Naive thymus-derived CD4-positive, alpha-beta T cell (primary cell): ENCODE data around the gene FAM117B. TPM values are rescaled to one million over a fixed set of nuclear protein-coding genes. Genes with fewer than 3 reads are reported as not detected.
A peak's percentile ranks its signal among the peaks of the same experiment; 100 is the strongest.

Experiments used
- ATAC-seq: fragments of 150-1000 bp; cut with Tn5 transposase; 2 replicates; pipeline ENCODE4 v1.10.0; 2021; ENCODE audit warnings: mild to moderate bottlenecking, moderate library complexity
- CTCF ChIA-PET: fragments of 350-600 bp; sonication (Branson Sonifier 250); formaldehyde crosslinking; loops from one replicate; lab custom pipeline; 2021; ENCODE audit warnings: antibody characterized with exemption; lab: Charles Lee
- POLR2A ChIA-PET: fragments of 350-600 bp; sonication (Branson Sonifier 250); formaldehyde crosslinking; loops from one replicate; lab custom pipeline; 2021; ENCODE audit warnings: antibody characterized with exemption, inconsistent platforms; lab: Charles Lee
- DNase-seq, 9 donors: peaks; one replicate each; pipeline versions ENCODE4 v3.0.0 to v3.0.0-alpha.2; 2020 to 2022; ENCODE audit warnings: mixed read lengths in 1 of 9
- H3K27ac ChIP-seq: one replicate; pipeline ENCODE4 v1.7.0; 2013; ENCODE audit warnings: mild to moderate bottlenecking, low read depth, low read length, moderate library complexity
- H3K27me3 ChIP-seq, 2 donors: one replicate each; pipeline ENCODE4 v1.7.0; 2013; ENCODE audit warnings: low read length in 2 of 2, mild to moderate bottlenecking in 2 of 2, moderate library complexity in 2 of 2; ENCODE audit not compliant: control insufficient read depth in 2 of 2, insufficient read depth in 2 of 2
- H3K36me3 ChIP-seq, 3 experiments: 1 replicate in 2 of 3; 2 replicates in 1 of 3; pipeline ENCODE4 v1.7.0; 2013; ENCODE audit warnings: low read length in 3 of 3, mild to moderate bottlenecking in 3 of 3, moderate library complexity in 1 of 3; ENCODE audit not compliant: insufficient read depth in 3 of 3, control insufficient read depth in 2 of 3
- H3K4me1 ChIP-seq, 2 donors: one replicate each; pipeline ENCODE4 v1.7.0; 2013; ENCODE audit warnings: low read length in 2 of 2, mild to moderate bottlenecking in 2 of 2, moderate library complexity in 1 of 2; ENCODE audit not compliant: control insufficient read depth in 2 of 2, insufficient read depth in 2 of 2
- H3K4me3 ChIP-seq: 2 replicates; pipeline ENCODE4 v1.7.0; 2013; ENCODE audit warnings: mild to moderate bottlenecking, low read length
- H3K9me3 ChIP-seq, 3 experiments: 1 replicate in 2 of 3; 2 replicates in 1 of 3; pipeline ENCODE4 v1.7.0; 2013; ENCODE audit warnings: low read length in 3 of 3; ENCODE audit not compliant: control insufficient read depth in 2 of 3
- H3K27ac Mint-ChIP-seq, 9 donors: one replicate each; pipeline ENCODE4 v1.8.0; 2020 to 2022; ENCODE audit warnings: mixed read lengths in 9 of 9, mild to moderate bottlenecking in 8 of 9, moderate library complexity in 5 of 9, inconsistent platforms in 2 of 9
- H3K27me3 Mint-ChIP-seq, 5 donors: one replicate each; pipeline ENCODE4 v1.8.0; 2021 to 2022; ENCODE audit warnings: mixed read lengths in 5 of 5, mild to moderate bottlenecking in 1 of 5
- H3K36me3 Mint-ChIP-seq, 5 donors: one replicate each; pipeline ENCODE4 v1.8.0; 2020 to 2022; ENCODE audit warnings: mixed read lengths in 5 of 5, mild to moderate bottlenecking in 3 of 5, inconsistent platforms in 1 of 5
- H3K4me1 Mint-ChIP-seq, 7 donors: one replicate each; pipeline ENCODE4 v1.8.0; 2020 to 2022; ENCODE audit warnings: mixed read lengths in 7 of 7, mild to moderate bottlenecking in 3 of 7, inconsistent platforms in 1 of 7
- H3K4me3 Mint-ChIP-seq, 10 donors: one replicate each; pipeline ENCODE4 v1.8.0; 2020 to 2022; ENCODE audit warnings: mild to moderate bottlenecking in 10 of 10, mixed read lengths in 10 of 10, moderate library complexity in 6 of 10, inconsistent platforms in 2 of 10
- H3K9me3 Mint-ChIP-seq, 11 donors: one replicate each; pipeline ENCODE4 v1.8.0; 2020 to 2022; ENCODE audit warnings: mixed read lengths in 11 of 11, mild to moderate bottlenecking in 4 of 11, inconsistent platforms in 1 of 11, moderate library complexity in 1 of 11
- intact Hi-C, 2 donors: fragments of 100-400 bp; cut with micrococcal nuclease; formaldehyde crosslinking; loops; one replicate each; pipeline ENCODE4 v1.15.1; 2023
- polyA plus RNA-seq, 2 donors: library from polyadenylated mRNA; unstranded; fragments of 300-500 nt; fragmentation: Illumina TruSeq; gene quantifications; one replicate each; pipeline ENCODE4 v1.2.3, GENCODE V29; 2021
- total RNA-seq, 6 experiments: library from RNA in 5 of 6; stranded (reverse) in 5 of 6; gene quantifications; 1 replicate in 5 of 6; 2 replicates in 1 of 6; pipeline ENCODE4 v1.2.3 and lab custom pipeline; 2021 to 2026

The FAM117B gene
- total and polyA plus RNA-seq, 7 experiments from 2014 or later: 12.8 to 57.9 (median 46.5) TPM

DNA sequence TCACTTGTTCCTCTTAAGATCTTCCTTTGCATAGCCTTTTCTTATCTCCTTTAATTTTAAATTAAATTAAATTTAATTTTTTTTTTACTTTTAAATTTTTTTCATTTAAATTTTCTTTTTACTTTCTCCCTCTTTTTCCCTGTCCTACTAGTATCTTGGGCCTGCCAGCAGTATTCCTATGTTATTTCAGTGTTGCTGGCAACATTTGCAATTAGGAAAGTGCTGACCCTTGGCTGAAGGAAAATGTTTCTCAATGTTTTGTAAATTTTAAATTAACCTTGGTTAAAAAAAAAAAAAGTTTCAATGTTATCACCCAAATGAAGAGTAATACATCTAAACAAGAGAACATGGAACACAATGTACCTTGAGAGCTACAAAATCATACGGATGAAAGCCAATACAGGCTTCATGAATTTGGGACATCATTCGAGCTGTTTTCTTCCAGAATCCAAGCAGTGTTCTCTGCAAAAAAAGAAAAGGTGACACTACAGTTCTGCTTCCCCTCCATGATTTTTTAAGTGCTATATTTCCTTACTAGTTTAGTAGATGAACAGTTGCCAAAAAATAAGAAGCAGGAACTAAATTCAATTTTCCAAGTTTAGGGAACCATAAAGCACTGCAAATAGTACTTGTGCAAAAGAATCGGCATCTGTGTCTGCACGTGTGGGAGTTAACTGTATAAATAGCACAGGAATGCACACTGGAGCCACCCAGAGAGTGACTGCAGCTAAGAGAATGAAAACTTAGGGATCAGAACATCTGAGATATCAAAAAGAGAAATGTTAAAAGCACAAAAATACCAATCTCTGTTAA lies 181.0 kb downstream of the FAM117B start:
- intact Hi-C loops: no loop called here
- CTCF ChIA-PET: interaction anchor here (1.6 kb wide), 1 partner anchor 227 kb away, joined by 4 read pairs; no protein-coding TSS in a partner anchor
- H3K27ac Mint-ChIP-seq: no peak overlapping the region

GRCh38 chr2:202817771-202818170 lies 183.0 kb downstream of the FAM117B start:
- no peak overlapping the region for H3K4me3 ChIP-seq
- H3K9me3 ChIP-seq: peaks cover 0 to 4% (median 0%) of the 10 kb centered on the region in 3 experiments
- Mint-ChIP-seq H3K9me3 (peaks cover 0 to 15% (median 6%) of the 10 kb centered on the region in 11 donors), H3K4me1 (peaks cover 0 to 1% (median 0%) of the 10 kb centered on the region in 7 donors), H3K27ac (no peak overlapping the region), H3K36me3 (peaks cover 5 to 18% (median 14%) of the 10 kb centered on the region in 5 donors), H3K27me3 (no peaks in the 10 kb centered on the region), H3K4me3 (no peak overlapping the region)
- no peaks in the 10 kb centered on the region for H3K27me3 ChIP-seq
- H3K36me3 ChIP-seq: no peaks in the 10 kb centered on the region
- ChIA-PET POLR2A (no interaction called here), CTCF (no interaction called here)
- DNase-seq: no peak
- H3K27ac ChIP-seq: no peak overlapping the region
- intact Hi-C loops: no loop called here
- H3K4me1 ChIP-seq: no peaks in the 10 kb centered on the region
- no peak for ATAC-seq

More for the DNA sequence above, 181.0 kb downstream of the FAM117B start:
- no peak overlapping the region for H3K4me3 Mint-ChIP-seq
- Histone ChIP-seq H3K4me3 (no peak overlapping the region), H3K27me3 (no peaks in the 10 kb centered on the region), H3K4me1 (no peaks in the 10 kb centered on the region), H3K36me3 (no peaks in the 10 kb centered on the region), H3K9me3 (peaks cover 0 to 4% (median 0%) of the 10 kb centered on the region in 3 experiments), H3K27ac (no peak overlapping the region)
- POLR2A ChIA-PET: interaction anchor here (0.6 kb wide), 1 partner anchor 25 kb away, joined by 3 read pairs; no protein-coding TSS in a partner anchor
- peaks cover 11 to 27% (median 19%) of the 10 kb centered on the region in 5 donors for H3K36me3 Mint-ChIP-seq
- ATAC-seq (no peak), DNase-seq (no peak)
- peaks cover 0 to 1% (median 0%) of the 10 kb centered on the region in 7 donors for H3K4me1 Mint-ChIP-seq
- H3K27me3 Mint-ChIP-seq: no peaks in the 10 kb centered on the region
- peaks cover 1 to 20% (median 8%) of the 10 kb centered on the region in 11 donors for H3K9me3 Mint-ChIP-seq

GRCh38 chr2:202818321-202818720 lies 183.6 kb downstream of the FAM117B start:
- no peak for DNase-seq
- intact Hi-C loops: no loop called here
- Mint-ChIP-seq H3K4me3 (no peak overlapping the region), H3K27ac (peak overlapping the region in 2 of 9 donors; percentile 0 to 20), H3K9me3 (peaks cover 0 to 13% (median 6%) of the 10 kb centered on the region in 11 donors), H3K27me3 (no peaks in the 10 kb centered on the region), H3K36me3 (peaks cover 5 to 16% (median 14%) of the 10 kb centered on the region in 5 donors), H3K4me1 (peaks cover 0 to 1% (median 0%) of the 10 kb centered on the region in 7 donors)
- no peaks in the 10 kb centered on the region for H3K4me1 ChIP-seq
- ChIA-PET CTCF (no interaction called here), POLR2A (no interaction called here)
- H3K9me3 ChIP-seq: peaks cover 0 to 4% (median 0%) of the 10 kb centered on the region in 3 experiments
- no peak for ATAC-seq
- H3K27ac ChIP-seq: no peak overlapping the region
- no peaks in the 10 kb centered on the region for H3K36me3 ChIP-seq
- H3K27me3 ChIP-seq: no peaks in the 10 kb centered on the region
- H3K4me3 ChIP-seq: no peak overlapping the region

Other genes with a start within 250 kb of the FAM117B start
- gene ICA1L, start 236.8 kb downstream of the FAM117B start, total RNA-seq: 1 to 10 TPM in 4 of 5 experiments, under 1 TPM in 1; 0.65 to 4.6 (median 3.2) TPM
- gene ICA1L, start 236.8 kb downstream of the FAM117B start, polyA plus RNA-seq: 1 to 10 TPM; 1.4 to 1.5 TPM